HCT116 (cell line): ENCODE data around the gene CST2.

Experiments used
- CTCF ChIP-seq, 3 experiments: fragments of 200-600 bp in 1 of 3; sonication (generic) in 1 of 3; IDR thresholded peaks in 2 of 3; conservative IDR thresholded peaks in 1 of 3; 2 replicates each; pipeline ENCODE4 v1.5.1; 2012 to 2017; ENCODE audit warnings: low read depth in 2 of 3, low read length in 2 of 3, antibody characterized with exemption in 1 of 3, borderline replicate concordance in 1 of 3, control low read depth in 1 of 3, mild to moderate bottlenecking in 1 of 3, mixed read lengths in 1 of 3, mixed run types in 1 of 3, moderate library complexity in 1 of 3; ENCODE audit not compliant: insufficient read depth in 1 of 3
- JUND ChIP-seq: IDR thresholded peaks from 2 replicates; pipeline ENCODE4 v1.6.1; 2012
- SIN3A ChIP-seq: IDR thresholded peaks from 2 replicates; pipeline ENCODE4 v1.6.1; 2012; ENCODE audit warnings: low read depth
- TF ChIP-seq, protein P1 (sequence below): IDR thresholded peaks from 2 replicates; pipeline ENCODE4 v1.6.1; 2012

GRCh38 chr20:23795526-23795925 lies 31.0 kb downstream of the CST2 start:
- TF ChIP-seq, protein P1, sequence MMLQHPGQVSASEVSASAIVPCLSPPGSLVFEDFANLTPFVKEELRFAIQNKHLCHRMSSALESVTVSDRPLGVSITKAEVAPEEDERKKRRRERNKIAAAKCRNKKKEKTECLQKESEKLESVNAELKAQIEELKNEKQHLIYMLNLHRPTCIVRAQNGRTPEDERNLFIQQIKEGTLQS, result no peak
- no peak for TF ChIP-seq CTCF (IDR thresholded peaks at IDR 0.05 in 2 of 3, conservative IDR thresholded peaks at IDR 0.05 in 1 of 3; ENCODE audit: borderline replicate concordance in 1 of 3, insufficient read depth in 1 of 3, low read depth in 2 of 3, low read length in 2 of 3)
- TF ChIP-seq SIN3A, result no peak
- TF ChIP-seq JUND, result no peak
